ENCODE data around the gene OXTR.

GRCh38 chr3:8709801-8710507 lies 59.5 kb downstream of the OXTR start:
- TF ChIP-seq EZH2phosphoT487 (IDR thresholded peaks at IDR 0.05; ENCODE audit: borderline replicate concordance, low read length) (no peak), CTCF (conservative IDR thresholded peaks at IDR 0.05; ENCODE audit: low read depth, low read length) (no peak)

All from PC-3 (cell line).